Midbrain (tissue), 1 donor: ENCODE data around the gene LOXL4.

Source experiments
- DNase-seq: peaks from one replicate; lab custom pipeline; 2025; lab: John Stamatoyannopoulos, UW

LOXL4 gene

GRCh38 chr10:98294270-98294627 lies 26.3 kb upstream of the LOXL4 start:
- DNase-seq = no peak

GRCh38 chr10:98293550-98294269 lies 25.7 kb upstream of the LOXL4 start:
- no peak for DNase-seq

- no peak for DNase-seq
Measured at GRCh38 chr10:98292971-98293370, 25.0 kb upstream of the LOXL4 start.

- DNase-seq = no peak
Measured at GRCh38 chr10:98289802-98290209, 21.8 kb upstream of the LOXL4 start.

GRCh38 chr10:98287321-98287720 lies 19.3 kb upstream of the LOXL4 start:
- no peak for DNase-seq

- DNase-seq = no peak
Measured at GRCh38 chr10:98286419-98286818, 18.4 kb upstream of the LOXL4 start.

- DNase-seq = no peak
Measured at GRCh38 chr10:98285416-98285815, 17.4 kb upstream of the LOXL4 start.

GRCh38 chr10:98276311-98276710 lies 8.3 kb upstream of the LOXL4 start:
- no peak for DNase-seq

- DNase-seq = no peak
Measured at GRCh38 chr10:98274562-98274961, 6.6 kb upstream of the LOXL4 start.

- no peak for DNase-seq
Measured at GRCh38 chr10:98273057-98273850, 5.3 kb upstream of the LOXL4 start.

- DNase-seq = no peak
Measured at GRCh38 chr10:98272656-98273055, 4.7 kb upstream of the LOXL4 start.

GRCh38 chr10:98272245-98272644 lies 4.3 kb upstream of the LOXL4 start:
- no peak for DNase-seq

GRCh38 chr10:98270786-98271185 lies 2.8 kb upstream of the LOXL4 start:
- DNase-seq = no peak

- no peak for DNase-seq
Measured at GRCh38 chr10:98270073-98270740, 2.2 kb upstream of the LOXL4 start.

GRCh38 chr10:98269435-98269912 lies 1.5 kb upstream of the LOXL4 start:
- DNase-seq = peak; percentile 12

GRCh38 chr10:98268694-98269431 lies 869 bp upstream of the LOXL4 start:
- no peak for DNase-seq

GRCh38 chr10:98267069-98267893 lies 713 bp downstream of the LOXL4 start:
- no peak for DNase-seq

GRCh38 chr10:98266647-98267046 lies 1.3 kb downstream of the LOXL4 start:
- no peak for DNase-seq

GRCh38 chr10:98265403-98266378 lies 2.3 kb downstream of the LOXL4 start:
- DNase-seq = no peak
